Mesenchymal stem cell (in vitro differentiated cells and primary cell): ENCODE measurements around the gene SLC16A3.

Source experiments
- DNase-seq: peaks from one replicate; pipeline ENCODE4 v3.0.0-alpha.2; 2013
- H2AFZ ChIP-seq: one replicate; pipeline ENCODE4 v1.6.1; 2013; ENCODE audit warnings: low read depth, mild to moderate bottlenecking, control low read depth, inconsistent platforms, low read length, moderate library complexity
- H2AK5ac ChIP-seq: 2 replicates; pipeline ENCODE4 v1.6.1; 2013; ENCODE audit warnings: low read length, moderate library complexity, mild to moderate bottlenecking, inconsistent platforms; ENCODE audit not compliant: severe bottlenecking
- H2BK120ac ChIP-seq: one replicate; pipeline ENCODE4 v1.6.1; 2013; ENCODE audit warnings: low read depth, mild to moderate bottlenecking, inconsistent platforms, low read length, moderate library complexity
- H2BK12ac ChIP-seq, 2 experiments: one replicate each; pipeline ENCODE4 v1.6.1; 2013; ENCODE audit warnings: inconsistent platforms in 2 of 2, low read length in 2 of 2, mild to moderate bottlenecking in 2 of 2, moderate library complexity in 2 of 2, control low read depth in 1 of 2
- H2BK15ac ChIP-seq: one replicate; pipeline ENCODE4 v1.6.1; 2013; ENCODE audit warnings: mild to moderate bottlenecking, low read depth, inconsistent platforms; ENCODE audit not compliant: poor library complexity, severe bottlenecking
- H2BK5ac ChIP-seq: 2 replicates; pipeline ENCODE4 v1.6.1; 2013; ENCODE audit warnings: low read depth, mild to moderate bottlenecking, low read length, control low read depth, inconsistent platforms; ENCODE audit not compliant: poor library complexity, severe bottlenecking
- H3K14ac ChIP-seq, 2 experiments: one replicate each; pipeline ENCODE4 v1.6.1; 2013; ENCODE audit warnings: inconsistent platforms in 2 of 2, low read length in 2 of 2, control low read depth in 1 of 2, mild to moderate bottlenecking in 1 of 2, moderate library complexity in 1 of 2
- H3K18ac ChIP-seq, 2 experiments: one replicate each; pipeline ENCODE4 v1.6.1; 2013; ENCODE audit warnings: inconsistent platforms in 2 of 2, low read length in 2 of 2, control low read depth in 1 of 2, low read depth in 1 of 2, mild to moderate bottlenecking in 1 of 2
- H3K23ac ChIP-seq, 2 experiments: one replicate each; pipeline ENCODE4 v1.6.1; 2013; ENCODE audit warnings: inconsistent platforms in 2 of 2, low read length in 2 of 2, mild to moderate bottlenecking in 2 of 2, moderate library complexity in 2 of 2, control low read depth in 1 of 2
- H3K27ac ChIP-seq: 2 replicates; pipeline ENCODE4 v1.5.1; 2013; ENCODE audit warnings: mild to moderate bottlenecking, moderate library complexity, low read length, control low read depth, inconsistent platforms; ENCODE audit not compliant: poor library complexity, severe bottlenecking
- H3K27me3 ChIP-seq, 2 experiments: 2 replicates each; pipeline versions ENCODE4 v1.6.1 to v1.7.0; 2013; ENCODE audit warnings: low read length in 2 of 2, mild to moderate bottlenecking in 2 of 2, moderate library complexity in 2 of 2, control low read depth in 1 of 2, inconsistent platforms in 1 of 2; ENCODE audit not compliant: control insufficient read depth in 1 of 2, insufficient read depth in 1 of 2
- H3K36me3 ChIP-seq, 2 experiments: 2 replicates each; pipeline versions ENCODE4 v1.6.1 to v1.7.0; 2013; ENCODE audit warnings: low read length in 2 of 2, control low read depth in 1 of 2, inconsistent platforms in 1 of 2, low read depth in 1 of 2, mild to moderate bottlenecking in 1 of 2; ENCODE audit not compliant: insufficient read depth in 2 of 2, control insufficient read depth in 1 of 2
- H3K4ac ChIP-seq, 2 experiments: one replicate each; pipeline ENCODE4 v1.6.1; 2013; ENCODE audit warnings: inconsistent platforms in 2 of 2, low read length in 2 of 2, mild to moderate bottlenecking in 2 of 2, moderate library complexity in 2 of 2, control low read depth in 1 of 2, low read depth in 1 of 2
- H3K4me1 ChIP-seq: 2 replicates; pipeline ENCODE4 v1.6.1; 2013; ENCODE audit warnings: low read depth, low read length, control low read depth; ENCODE audit not compliant: control insufficient read depth, insufficient read depth
- H3K4me2 ChIP-seq: 2 replicates; pipeline ENCODE4 v1.6.1; 2013; ENCODE audit warnings: low read length, mild to moderate bottlenecking, inconsistent platforms; ENCODE audit not compliant: poor library complexity, severe bottlenecking
- H3K4me3 ChIP-seq, 2 experiments: 2 replicates each; pipeline versions ENCODE4 v1.5.1 to v1.7.0; 2013; ENCODE audit warnings: low read length in 2 of 2, mild to moderate bottlenecking in 2 of 2, control low read depth in 1 of 2, low read depth in 1 of 2; ENCODE audit not compliant: insufficient read depth in 1 of 2
- H3K79me1 ChIP-seq: replicated peaks from 2 replicates; pipeline ENCODE4 v1.6.1; 2013; ENCODE audit warnings: mild to moderate bottlenecking, control low read depth, low read length, inconsistent platforms; ENCODE audit not compliant: poor library complexity, severe bottlenecking
- H3K9ac ChIP-seq: 2 replicates; pipeline ENCODE4 v1.7.0; 2013; ENCODE audit warnings: mild to moderate bottlenecking, low read length, moderate library complexity
- H3K9me3 ChIP-seq: 2 replicates; pipeline ENCODE4 v1.7.0; 2013; ENCODE audit warnings: mild to moderate bottlenecking, low read length; ENCODE audit not compliant: control insufficient read depth
- H4K8ac ChIP-seq: one replicate; pipeline ENCODE4 v1.6.1; 2013; ENCODE audit warnings: inconsistent platforms, mild to moderate bottlenecking, low read length, moderate library complexity
- H4K91ac ChIP-seq: one replicate; pipeline ENCODE4 v1.6.1; 2013; ENCODE audit warnings: mild to moderate bottlenecking, low read length, inconsistent platforms
- WGBS: methylation state at CpG from one replicate; pipeline ENCODE4 v1.1.7; 2013; ENCODE audit warnings: mixed read lengths; 5-methylcytosine and 5-hydroxymethylcytosine counted together

SLC16A3 gene

DNA sequence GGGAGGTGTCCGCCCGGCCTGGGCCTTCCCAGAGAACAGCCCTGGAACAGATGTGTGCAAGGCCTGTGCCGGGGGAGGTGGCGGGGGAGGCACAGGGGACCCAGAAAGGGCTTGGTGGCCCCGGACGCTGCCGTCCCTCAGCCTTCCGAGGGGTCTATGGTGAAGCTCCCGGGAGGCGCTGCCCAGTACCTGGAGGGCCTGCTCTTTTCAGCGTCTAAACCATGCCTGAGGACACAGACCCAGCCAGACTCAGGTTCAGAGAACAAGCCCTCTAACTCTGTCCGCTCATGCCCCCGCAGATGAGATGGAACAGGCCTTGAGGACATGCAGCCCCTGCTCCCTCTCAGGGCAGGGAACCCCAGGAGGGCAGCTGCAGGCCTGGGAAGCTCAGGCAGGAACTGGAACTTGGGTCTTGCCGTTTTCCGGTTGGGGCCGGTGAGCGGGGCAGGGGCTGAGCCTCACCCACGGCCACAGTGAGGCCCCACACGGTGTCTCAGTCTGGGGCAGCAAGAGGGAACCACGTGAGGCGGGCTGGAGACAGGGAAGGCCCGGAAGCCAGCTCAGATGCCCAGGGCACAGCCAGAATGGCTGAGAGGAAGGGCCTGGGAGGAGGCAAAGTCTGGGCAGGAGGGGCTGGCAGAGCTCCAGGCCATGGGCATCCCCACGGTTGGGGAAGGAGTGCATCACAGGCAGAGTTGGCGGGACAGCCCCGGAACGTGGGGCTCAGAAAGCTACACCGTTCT, 12.5 kb downstream of the SLC16A3 start:
- Histone ChIP-seq H3K27ac (peak overlapping the region; percentile 60), H3K9ac (peak overlapping the region; percentile 67), H2BK15ac (no peak overlapping the region), H3K36me3 (peaks cover 73 to 99% of the 10 kb centered on the region in 2 experiments), H2BK12ac (peak overlapping the region in 1 of 2 experiments; percentile 25), H3K14ac (peak overlapping the region in 1 of 2 experiments; percentile 79), H3K9me3 (no peaks in the 10 kb centered on the region), H3K4ac (no peak overlapping the region), H4K91ac (peak overlapping the region; percentile 46), H3K4me1 (peaks cover 76% of the 10 kb centered on the region), H2BK120ac (no peak overlapping the region), H2AFZ (no peak overlapping the region), H4K8ac (peak overlapping the region; percentile 62), H2BK5ac (no peak overlapping the region), H3K4me2 (no peak overlapping the region), H3K4me3 (no peak overlapping the region), H3K23ac (peak overlapping the region; percentile 20 to 38), H3K79me1 (peaks cover 16% of the 10 kb centered on the region), H2AK5ac (no peak overlapping the region), H3K27me3 (no peaks in the 10 kb centered on the region), H3K18ac (peak overlapping the region; percentile 64 to 73)
- peak; percentile 59 for DNase-seq
- 82% methylated on average over 23 of the region's 27 CpGs for WGBS

DNA sequence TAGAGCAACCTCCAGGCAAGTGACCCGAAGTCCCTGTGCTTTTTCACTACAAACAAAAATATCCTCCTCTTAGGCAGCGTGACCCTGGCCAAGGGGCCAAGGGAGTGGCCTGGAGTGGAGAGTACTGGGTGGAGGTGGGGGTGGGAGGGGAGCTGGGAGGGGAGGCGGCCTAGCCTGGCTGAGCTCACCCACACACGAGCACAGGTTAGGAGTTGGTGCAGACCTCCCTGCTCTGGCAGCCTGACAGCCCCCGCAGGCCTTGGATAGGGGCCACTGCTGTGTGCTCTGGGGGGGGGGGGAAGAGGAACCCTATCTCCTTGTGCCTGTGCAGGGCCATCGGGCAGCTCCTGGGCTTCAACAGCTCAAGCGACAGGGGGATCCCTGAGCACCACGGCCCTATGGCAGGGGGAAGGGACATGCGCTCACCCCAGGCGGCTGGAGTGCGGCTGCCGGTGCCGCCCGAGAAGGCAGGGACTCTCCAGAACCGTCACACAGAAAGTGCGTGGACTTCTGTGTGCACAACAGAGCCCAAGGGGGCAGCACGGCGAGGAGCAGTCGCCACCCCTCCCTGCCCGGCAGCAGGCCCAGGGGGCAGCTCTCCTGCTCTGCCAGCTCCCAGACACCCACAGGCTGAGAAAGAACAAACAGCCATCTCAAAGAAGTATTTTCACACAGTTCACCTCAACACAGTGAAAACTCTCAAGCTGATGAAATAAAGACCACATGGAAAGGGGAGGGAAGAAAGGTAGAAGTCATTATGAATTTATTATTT, 13.3 kb downstream of the SLC16A3 start:
- H2BK15ac ChIP-seq = peak overlapping the region; percentile 76
- no peak overlapping the region for H3K23ac ChIP-seq
- no peaks in the 10 kb centered on the region for H3K27me3 ChIP-seq
- H2BK5ac ChIP-seq = no peak overlapping the region
- peaks cover 76% of the 10 kb centered on the region for H3K4me1 ChIP-seq
- no peak for DNase-seq
- H3K9ac ChIP-seq = peak overlapping the region; percentile 67
- WGBS = 81% methylated on average over 17 of the region's 20 CpGs
- no peak overlapping the region for H4K8ac ChIP-seq
- H3K4me3 ChIP-seq = no peak overlapping the region
- H2BK120ac ChIP-seq = no peak overlapping the region
- no peaks in the 10 kb centered on the region for H3K9me3 ChIP-seq
- no peak overlapping the region for H3K4me2 ChIP-seq
- H2BK12ac ChIP-seq = no peak overlapping the region
- no peak overlapping the region for H2AFZ ChIP-seq
- H3K79me1 ChIP-seq = peaks cover 13% of the 10 kb centered on the region
- no peak overlapping the region for H3K14ac ChIP-seq
- H3K4ac ChIP-seq = no peak overlapping the region
- no peak overlapping the region for H4K91ac ChIP-seq
- peak overlapping the region; percentile 60 for H3K27ac ChIP-seq
- peak overlapping the region in 1 of 2 experiments; percentile 3 for H3K18ac ChIP-seq
- H3K36me3 ChIP-seq = peaks cover 78 to 98% of the 10 kb centered on the region in 2 experiments
- H2AK5ac ChIP-seq = no peak overlapping the region

DNA sequence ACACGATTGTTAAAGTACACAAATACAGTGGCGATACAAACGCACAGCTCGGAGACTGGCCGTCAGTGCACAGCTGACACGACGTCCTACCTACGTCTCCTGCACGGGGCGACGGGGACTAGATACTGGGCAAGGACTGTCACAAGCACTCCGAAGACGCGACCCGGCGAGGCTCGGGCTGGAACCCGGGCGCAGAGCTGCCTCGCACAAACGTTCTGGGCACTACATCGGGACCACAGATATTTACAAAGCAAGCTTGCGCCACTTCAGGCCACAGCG, 13.8 kb downstream of the SLC16A3 start:
- Histone ChIP-seq H2AK5ac (no peak overlapping the region), H3K4me3 (no peak overlapping the region), H3K9ac (peak overlapping the region; percentile 22), H3K79me1 (peaks cover 9% of the 10 kb centered on the region), H3K4ac (no peak overlapping the region), H3K36me3 (peaks cover 78 to 98% of the 10 kb centered on the region in 2 experiments), H4K8ac (no peak overlapping the region), H3K4me2 (no peak overlapping the region), H3K14ac (no peak overlapping the region), H2BK15ac (peak overlapping the region; percentile 60), H3K4me1 (peaks cover 76% of the 10 kb centered on the region), H3K18ac (no peak overlapping the region), H2BK5ac (no peak overlapping the region), H3K23ac (no peak overlapping the region), H2BK12ac (no peak overlapping the region), H2BK120ac (no peak overlapping the region), H3K27me3 (no peaks in the 10 kb centered on the region), H3K27ac (no peak overlapping the region), H3K9me3 (no peaks in the 10 kb centered on the region), H2AFZ (no peak overlapping the region), H4K91ac (no peak overlapping the region)
- WGBS = 95% methylated on average over 24 of the region's 24 CpGs
- DNase-seq = no peak

DNA sequence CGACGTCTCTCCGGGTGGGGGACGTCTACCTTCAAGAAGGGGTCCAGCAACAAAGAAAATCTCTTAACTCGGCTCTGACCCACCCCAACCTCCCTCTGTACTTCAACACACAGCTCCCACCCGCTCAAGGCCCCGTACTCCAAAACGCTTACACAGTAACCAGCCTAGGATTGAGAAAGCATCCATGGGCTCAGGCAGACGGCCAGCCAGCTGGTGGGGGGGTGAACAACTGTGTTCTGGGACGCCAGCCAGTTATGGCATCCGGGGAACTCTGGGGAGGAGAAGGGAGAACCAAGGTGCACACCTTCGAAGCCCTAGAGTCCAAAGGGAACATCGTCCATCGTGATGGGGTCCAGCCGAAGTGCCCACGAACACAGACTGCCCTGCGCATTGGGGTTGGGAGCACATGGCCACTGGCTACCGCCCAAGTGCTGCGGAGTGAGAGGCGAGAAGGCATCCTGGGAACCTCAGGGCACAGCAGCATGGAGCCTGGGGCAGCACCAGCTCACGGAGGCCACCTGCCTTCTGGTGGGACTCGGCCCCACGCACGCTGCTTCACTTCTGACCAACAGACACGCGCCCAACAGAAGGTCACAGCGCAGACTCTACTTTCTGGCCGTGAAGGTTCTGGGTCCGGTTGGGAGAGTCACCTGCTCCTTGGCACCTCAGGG, 14.3 kb downstream of the SLC16A3 start:
- Histone ChIP-seq H3K4ac (no peak overlapping the region), H3K27ac (no peak overlapping the region), H2BK5ac (no peak overlapping the region), H3K18ac (no peak overlapping the region), H4K8ac (no peak overlapping the region), H3K9me3 (no peaks in the 10 kb centered on the region), H2AFZ (no peak overlapping the region), H3K4me3 (no peak overlapping the region), H3K36me3 (peaks cover 79 to 98% of the 10 kb centered on the region in 2 experiments), H2AK5ac (no peak overlapping the region), H3K4me2 (no peak overlapping the region), H2BK12ac (no peak overlapping the region), H2BK15ac (no peak overlapping the region), H3K23ac (peak overlapping the region in 1 of 2 experiments; percentile 0), H3K9ac (peak overlapping the region; percentile 22), H4K91ac (no peak overlapping the region), H3K79me1 (peaks cover 7% of the 10 kb centered on the region), H3K27me3 (no peaks in the 10 kb centered on the region), H2BK120ac (no peak overlapping the region), H3K4me1 (peaks cover 73% of the 10 kb centered on the region), H3K14ac (no peak overlapping the region)
- 95% methylated on average over 29 of the region's 29 CpGs for WGBS
- peak; percentile 52 for DNase-seq
